CD1c-positive myeloid dendritic cell (primary cell): ENCODE measurements around the gene USP2.

Experiments used
- DNase-seq: peaks from one replicate; pipeline ENCODE4 v3.0.0-alpha.2; 2016; ENCODE audit errors: extremely low spot score

The USP2 gene

GRCh38 chr11:119305556-119306372 is 75.7 kb downstream of the USP2 start:
- no peak for DNase-seq
